ENCODE results near the gene NAA20.

NAA20 gene

GRCh38 chr20:20037960-20038359 lies 20.8 kb downstream of the NAA20 start:
- TF ChIP-seq EZH2 (IDR thresholded peaks at IDR 0.05) (no peak), FOXP2 (optimal IDR thresholded peaks at IDR 0.05; ENCODE audit: control extremely low read depth, extremely low read length, insufficient read depth) (no peak), POLR2AphosphoS5 (IDR thresholded peaks at IDR 0.05; ENCODE audit: borderline replicate concordance, low read depth, low read length) (no peak)
- peak overlapping the region; percentile 62 for H3K27ac ChIP-seq

GRCh38 chr20:20038586-20038985 lies 21.4 kb downstream of the NAA20 start:
- TF ChIP-seq POLR2AphosphoS5 (IDR thresholded peaks at IDR 0.05; ENCODE audit: borderline replicate concordance, low read depth, low read length): no peak
- no peak for TF ChIP-seq FOXP2 (optimal IDR thresholded peaks at IDR 0.05; ENCODE audit: control extremely low read depth, extremely low read length, insufficient read depth)
- TF ChIP-seq EZH2 (IDR thresholded peaks at IDR 0.05): no peak
- H3K9me3 ChIP-seq (ENCODE audit: low read depth, low read length): no peaks in the 10 kb centered on the region
- no peak overlapping the region for H3K9ac ChIP-seq (ENCODE audit: insufficient read length)
- peak overlapping the region; percentile 62 for H3K27ac ChIP-seq
- H3K36me3 ChIP-seq (ENCODE audit: insufficient read depth, low read length): peaks cover 98% of the 10 kb centered on the region
- no peak overlapping the region for H3K4me3 ChIP-seq
- DNase-seq (ENCODE audit: low read depth, low spot score): no peak

More at GRCh38 chr20:20037960-20038359, 20.8 kb downstream of the NAA20 start:
- DNase-seq (ENCODE audit: low read depth, low spot score): peak; percentile 12
- no peaks in the 10 kb centered on the region for H3K9me3 ChIP-seq (ENCODE audit: low read depth, low read length)
- peaks cover 98% of the 10 kb centered on the region for H3K36me3 ChIP-seq (ENCODE audit: insufficient read depth, low read length)
- no peak overlapping the region for H3K9ac ChIP-seq (ENCODE audit: insufficient read length)
- H3K4me3 ChIP-seq: no peak overlapping the region

GRCh38 chr20:20039752-20040387 lies 22.7 kb downstream of the NAA20 start:
- TF ChIP-seq POLR2AphosphoS5 (IDR thresholded peaks at IDR 0.05; ENCODE audit: borderline replicate concordance, low read depth, low read length) (no peak), EZH2 (IDR thresholded peaks at IDR 0.05) (no peak), FOXP2 (optimal IDR thresholded peaks at IDR 0.05; ENCODE audit: control extremely low read depth, extremely low read length, insufficient read depth) (no peak)
- H3K4me3 ChIP-seq: no peak overlapping the region
- DNase-seq (ENCODE audit: low read depth, low spot score): no peak
- no peak overlapping the region for H3K9ac ChIP-seq (ENCODE audit: insufficient read length)
- no peak overlapping the region for H3K27ac ChIP-seq
- no peaks in the 10 kb centered on the region for H3K9me3 ChIP-seq (ENCODE audit: low read depth, low read length)
- H3K36me3 ChIP-seq (ENCODE audit: insufficient read depth, low read length): peaks cover 98% of the 10 kb centered on the region

- TF ChIP-seq EZH2 (IDR thresholded peaks at IDR 0.05) (no peak), FOXP2 (optimal IDR thresholded peaks at IDR 0.05; ENCODE audit: control extremely low read depth, extremely low read length, insufficient read depth) (no peak), POLR2AphosphoS5 (IDR thresholded peaks at IDR 0.05; ENCODE audit: borderline replicate concordance, low read depth, low read length) (no peak)
- peak overlapping the region; percentile 91 for H3K9ac ChIP-seq (ENCODE audit: insufficient read length)
- H3K9me3 ChIP-seq (ENCODE audit: low read depth, low read length): no peaks in the 10 kb centered on the region
- peak overlapping the region; percentile 96 for H3K4me3 ChIP-seq
- H3K36me3 ChIP-seq (ENCODE audit: insufficient read depth, low read length): peaks cover 38% of the 10 kb centered on the region
- peak overlapping the region; percentile 38; the same call in 1 of the 2 replicates for H3K27ac ChIP-seq
- no peak for DNase-seq (ENCODE audit: low read depth, low spot score)
Measured at GRCh38 chr20:20051767-20052073, 34.6 kb downstream of the NAA20 start.

- DNase-seq (ENCODE audit: low read depth, low spot score): peak; percentile 92
- Histone ChIP-seq H3K9ac (ENCODE audit: insufficient read length) (peak within 1 kb of the TSS; percentile 91), H3K36me3 (ENCODE audit: insufficient read depth, low read length) (peaks cover 33% of the 10 kb centered on the region), H3K27ac (peak within 1 kb of the TSS; percentile 38; the same call in 1 of the 2 replicates), H3K4me3 (peak within 1 kb of the TSS; percentile 96), H3K9me3 (ENCODE audit: low read depth, low read length) (no peaks in the 10 kb centered on the region)
- peak; percentile 73 for TF ChIP-seq POLR2AphosphoS5 (IDR thresholded peaks at IDR 0.05; ENCODE audit: borderline replicate concordance, low read depth, low read length)
- TF ChIP-seq FOXP2 (optimal IDR thresholded peaks at IDR 0.05; ENCODE audit: control extremely low read depth, extremely low read length, insufficient read depth): peak; percentile 26
- TF ChIP-seq EZH2 (IDR thresholded peaks at IDR 0.05): no peak
Measured at GRCh38 chr20:20052074-20052970, 35.2 kb downstream of the NAA20 start, which contains the start of the genes CFAP61 and CRNKL1. Gene CFAP61, plus strand, starts transcription at chr20:20052532. Its CDS starts 4,122 bp downstream, at chr20:20056654. Gene CRNKL1, minus strand, starts transcription at chr20:20052466. Its CDS starts 124 bp downstream, at chr20:20052342.

- no peak for DNase-seq (ENCODE audit: low read depth, low spot score)
- H3K9ac ChIP-seq (ENCODE audit: insufficient read length): no peak overlapping the region
- TF ChIP-seq POLR2AphosphoS5 (IDR thresholded peaks at IDR 0.05; ENCODE audit: borderline replicate concordance, low read depth, low read length): no peak
- TF ChIP-seq EZH2 (IDR thresholded peaks at IDR 0.05): no peak
- TF ChIP-seq FOXP2 (optimal IDR thresholded peaks at IDR 0.05; ENCODE audit: control extremely low read depth, extremely low read length, insufficient read depth): no peak
- H3K4me3 ChIP-seq: no peak overlapping the region
- no peaks in the 10 kb centered on the region for H3K36me3 ChIP-seq (ENCODE audit: insufficient read depth, low read length)
- H3K27ac ChIP-seq: no peak overlapping the region
- no peaks in the 10 kb centered on the region for H3K9me3 ChIP-seq (ENCODE audit: low read depth, low read length)
Measured at GRCh38 chr20:20060234-20060998, 43.3 kb downstream of the NAA20 start.

- Histone ChIP-seq H3K36me3 (ENCODE audit: insufficient read depth, low read length) (no peaks in the 10 kb centered on the region), H3K9me3 (ENCODE audit: low read depth, low read length) (no peaks in the 10 kb centered on the region), H3K4me3 (no peak overlapping the region), H3K9ac (ENCODE audit: insufficient read length) (no peak overlapping the region), H3K27ac (no peak overlapping the region)
- no peak for DNase-seq (ENCODE audit: low read depth, low spot score)
- no peak for TF ChIP-seq FOXP2 (optimal IDR thresholded peaks at IDR 0.05; ENCODE audit: control extremely low read depth, extremely low read length, insufficient read depth)
Measured at GRCh38 chr20:20063941-20064702, 47.0 kb downstream of the NAA20 start.
